Stimulated activated naive CD4-positive, alpha-beta T cell treated with Interleukin-2 at 50 U/mL for 16 hours (primary cell): ENCODE results near the gene FHDC1.

Experiments
- DNase-seq: peaks from one replicate; lab custom pipeline; 2025; lab: John Stamatoyannopoulos, UW

FHDC1 gene

GRCh38 chr4:153008578-153009199, 72.6 kb downstream of the FHDC1 start:
- DNase-seq = no peak

- no peak for DNase-seq
Observed at GRCh38 chr4:153010146-153010545, 74.0 kb downstream of the FHDC1 start.

- DNase-seq = no peak
Observed at GRCh38 chr4:153013202-153013977, 77.3 kb downstream of the FHDC1 start.

GRCh38 chr4:153014460-153014859, 78.3 kb downstream of the FHDC1 start:
- DNase-seq = no peak

DNA sequence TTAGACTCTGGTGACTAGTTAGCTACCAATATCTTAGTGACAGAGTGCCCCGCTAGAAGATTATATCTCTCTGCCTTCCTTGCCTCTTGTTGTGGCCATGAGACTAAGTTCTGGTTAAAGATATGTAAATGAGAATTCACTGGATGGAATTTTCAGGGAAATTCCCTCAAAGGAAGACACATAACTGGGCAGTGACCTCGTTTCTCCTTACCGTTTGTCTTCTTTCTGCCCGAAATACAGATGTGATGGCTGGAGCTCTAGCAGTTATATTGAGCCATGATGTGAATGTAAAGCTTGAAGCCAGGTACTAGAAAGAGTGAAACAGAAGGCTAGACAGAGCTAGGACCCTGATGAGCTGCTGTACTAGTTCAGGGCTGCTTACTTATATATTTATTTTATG, 80.5 kb downstream of the FHDC1 start:
- DNase-seq = no peak

GRCh38 chr4:153018031-153018430, 81.9 kb downstream of the FHDC1 start:
- DNase-seq = no peak

DNA sequence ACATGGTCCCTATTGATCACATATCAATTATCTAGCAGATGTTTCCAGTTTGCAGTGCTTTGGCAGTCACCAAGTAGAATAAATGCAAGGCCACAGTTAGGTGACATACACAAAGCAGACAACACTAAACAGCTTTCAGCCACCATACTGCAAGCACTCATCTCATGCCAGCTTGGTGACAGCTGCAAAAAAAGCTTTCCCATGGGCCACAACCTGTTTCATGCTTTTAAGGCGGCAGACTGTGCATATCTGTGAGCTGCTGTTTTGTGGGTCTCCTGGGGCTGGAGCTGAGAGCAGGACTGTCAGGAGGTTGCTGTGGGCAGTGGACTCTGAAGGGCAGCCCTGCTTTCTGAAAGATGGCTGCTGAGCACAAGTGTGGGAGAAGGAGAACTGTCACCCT, 82.6 kb downstream of the FHDC1 start:
- DNase-seq = no peak

DNA sequence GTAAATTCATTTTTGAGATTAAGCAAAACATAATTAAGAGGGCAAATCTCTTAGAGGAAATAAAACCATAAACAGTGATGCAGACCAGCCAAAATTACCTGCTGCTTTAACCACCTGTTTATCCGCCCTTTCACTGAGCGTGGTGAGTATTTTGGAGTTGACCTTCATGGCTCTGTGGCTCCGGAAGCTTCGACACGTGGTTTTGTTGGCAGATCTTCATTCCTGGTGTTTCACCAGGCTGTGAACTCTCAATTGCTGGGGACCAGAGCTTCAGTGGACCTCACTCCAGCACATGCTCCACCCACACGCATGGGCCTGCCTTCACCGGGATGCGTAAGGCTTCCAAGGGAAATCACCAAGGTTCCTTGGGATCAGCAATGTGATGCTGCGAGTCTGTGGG, 83.8 kb downstream of the FHDC1 start:
- DNase-seq = no peak

DNA sequence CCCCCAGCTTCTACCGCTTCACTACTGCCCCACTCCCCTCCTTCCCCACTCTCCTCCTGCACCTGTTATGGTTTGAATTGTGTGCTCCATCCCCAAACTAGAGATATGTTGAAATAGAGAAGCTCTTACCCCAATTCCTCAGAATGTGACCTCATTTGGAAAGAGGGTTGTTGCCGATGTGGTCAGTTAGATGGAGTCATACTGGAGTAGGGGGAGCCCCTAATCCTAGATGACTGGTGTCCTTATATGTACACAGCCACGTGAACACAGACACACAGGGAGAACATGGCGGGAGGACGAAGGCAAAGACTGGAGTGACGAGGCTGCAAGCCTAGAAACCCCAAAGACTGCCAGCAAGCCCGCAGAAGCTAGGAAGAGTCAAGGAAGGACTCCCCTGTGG, 84.3 kb downstream of the FHDC1 start:
- no peak for DNase-seq

GRCh38 chr4:153021276-153021675, 85.2 kb downstream of the FHDC1 start:
- no peak for DNase-seq

- DNase-seq = no peak
Observed at GRCh38 chr4:153022241-153022715, 86.2 kb downstream of the FHDC1 start.

GRCh38 chr4:153023139-153023538, 87.0 kb downstream of the FHDC1 start:
- no peak for DNase-seq

DNA sequence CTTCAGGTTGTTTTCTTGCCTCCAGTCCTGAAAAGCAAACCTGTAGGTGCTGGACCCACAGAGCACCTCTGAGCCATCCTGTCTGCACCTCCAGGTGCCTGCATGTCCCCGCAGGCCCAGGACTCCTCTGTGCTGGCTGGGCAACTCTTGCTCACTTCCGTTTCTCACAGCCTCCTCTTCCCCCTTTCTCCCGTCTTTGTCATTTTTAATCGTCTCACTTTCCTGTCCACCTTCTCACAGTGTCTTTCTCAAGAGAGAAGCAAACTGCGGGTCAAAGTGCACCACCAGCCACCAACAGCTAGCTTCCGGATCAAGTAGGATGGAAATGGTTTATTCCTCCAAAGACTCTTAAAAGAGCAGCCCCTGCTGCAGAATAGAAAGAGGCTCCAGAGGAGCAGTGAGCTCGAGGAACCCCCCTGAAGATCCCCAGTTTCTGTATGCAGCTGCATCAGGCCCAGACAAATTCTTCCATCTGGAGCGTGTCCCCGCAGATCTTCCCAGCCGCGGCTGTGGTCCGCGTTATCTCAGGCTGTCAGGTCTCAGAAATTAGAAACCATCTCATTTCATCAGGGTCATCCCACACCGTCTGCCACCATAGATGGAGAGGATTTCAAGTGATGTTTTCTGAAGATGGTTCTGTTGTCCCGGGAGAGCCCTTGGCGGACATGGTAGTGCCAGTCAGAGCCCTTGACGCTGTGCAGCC, 87.7 kb downstream of the FHDC1 start:
- DNase-seq = no peak

DNA sequence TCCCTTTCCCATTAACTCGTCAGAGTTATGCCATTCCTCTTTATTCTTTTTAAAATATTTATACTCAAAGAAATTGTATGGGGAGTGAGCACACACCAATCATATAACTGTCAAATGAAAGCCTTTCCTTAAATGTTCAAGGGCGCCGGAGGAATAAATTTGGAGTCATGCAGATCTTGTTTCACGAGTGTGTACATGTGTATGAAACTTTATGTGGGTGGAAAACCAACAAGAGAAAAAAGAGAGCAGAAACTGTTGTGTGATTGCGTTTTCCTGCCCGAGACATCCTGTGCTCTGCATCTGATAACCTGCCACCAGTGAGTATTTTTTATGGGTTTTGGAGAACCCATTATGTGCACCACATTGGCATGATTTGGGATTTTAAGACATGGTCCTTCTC, 88.3 kb downstream of the FHDC1 start:
- no peak for DNase-seq

DNA sequence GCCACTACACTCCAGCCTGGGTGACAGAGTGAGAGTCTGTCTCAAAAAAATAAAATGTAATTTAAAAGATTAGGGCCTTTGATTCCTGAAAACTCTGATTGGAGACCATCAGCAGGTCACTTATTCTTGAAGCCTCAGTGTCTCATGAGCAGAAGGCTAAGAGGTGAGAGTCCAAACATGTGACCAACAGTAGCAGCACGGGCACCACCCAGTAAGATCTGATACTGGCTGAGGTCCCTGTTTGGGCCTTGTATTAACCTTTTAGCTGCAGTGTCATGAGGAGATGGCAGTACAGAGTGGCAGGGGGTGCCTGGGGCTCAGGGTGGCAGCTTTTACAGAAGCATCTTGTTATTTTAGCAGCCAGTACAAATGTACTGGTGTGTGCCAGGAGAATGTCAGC, 89.3 kb downstream of the FHDC1 start:
- no peak for DNase-seq

DNA sequence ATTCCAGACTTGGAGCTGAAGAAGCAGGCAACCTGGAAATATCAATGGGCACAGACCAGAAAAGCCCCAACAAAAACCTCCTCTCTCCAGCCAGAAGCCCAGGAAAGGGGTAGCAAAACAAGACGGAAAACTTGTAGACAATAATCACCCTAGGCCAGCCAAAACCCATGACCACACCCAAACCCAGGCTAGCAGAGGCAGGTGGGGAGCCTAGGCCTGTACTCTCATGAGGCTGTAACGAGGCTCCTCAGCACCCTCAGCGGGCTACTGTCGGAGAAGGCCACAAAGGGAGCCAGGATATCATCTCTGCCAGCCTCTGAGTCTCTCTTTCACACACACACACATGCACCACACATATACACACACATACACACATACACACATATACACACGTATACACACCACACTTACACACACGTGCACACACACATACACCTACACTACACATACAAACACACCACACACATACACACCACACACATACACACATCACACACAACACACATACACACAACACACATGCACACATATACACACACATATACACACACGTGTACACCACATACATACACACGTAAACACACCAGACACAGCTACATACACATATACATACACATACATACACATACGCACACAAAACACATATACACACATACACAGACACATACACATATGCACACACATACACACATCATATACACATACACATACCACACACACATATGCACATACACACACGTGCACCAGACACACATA, 90.6 kb downstream of the FHDC1 start:
- DNase-seq = no peak

DNA sequence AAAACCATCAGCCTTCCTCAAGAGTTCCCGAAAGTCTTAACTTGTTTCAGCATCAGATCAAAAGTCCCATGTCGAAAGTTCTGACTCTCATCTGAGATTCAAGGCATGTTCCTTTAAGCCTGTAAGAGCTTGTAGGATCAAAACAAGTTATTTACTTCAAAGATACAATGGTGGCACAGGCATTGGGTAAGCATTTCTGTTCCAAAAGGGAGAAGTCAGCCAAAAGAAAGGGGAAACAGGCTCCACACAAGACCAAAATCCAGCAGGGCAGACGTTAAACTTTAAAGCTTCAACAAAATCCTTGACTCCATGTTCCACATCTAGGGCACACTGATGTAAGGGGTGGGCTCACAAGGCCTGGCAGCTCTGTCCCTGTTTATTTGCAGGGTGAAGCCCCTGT, 91.7 kb downstream of the FHDC1 start:
- DNase-seq = no peak

DNA sequence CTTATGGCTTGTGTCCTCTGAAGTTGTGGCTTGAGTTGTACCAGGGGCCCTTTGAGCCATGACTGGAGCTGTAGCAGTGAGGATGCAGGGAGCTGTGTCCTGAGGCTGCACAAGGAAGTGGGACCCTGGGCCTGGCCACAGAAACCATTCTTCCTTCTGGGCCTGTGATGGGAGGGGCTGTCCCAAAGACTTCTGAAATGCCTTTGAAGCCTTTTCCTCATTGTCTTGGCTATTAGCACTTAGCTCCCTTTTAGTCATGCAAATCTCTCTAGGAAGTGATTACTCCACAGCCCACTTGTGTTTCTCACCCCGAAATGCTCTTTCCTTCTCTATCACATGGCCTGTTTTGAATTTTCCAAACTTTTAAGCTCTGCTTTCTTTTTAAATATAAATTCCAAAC, 92.4 kb downstream of the FHDC1 start:
- no peak for DNase-seq
